Loucy (cell line): Measurements from ENCODE around the gene HS3ST4.

Experiments used
- CTCF ChIP-seq: fragments of 200-600 bp; sonication (generic); conservative IDR thresholded peaks from 2 replicates; pipeline ENCODE4 v1.5.1; 2014; ENCODE audit warnings: mild to moderate bottlenecking, antibody characterized with exemption, low read length
- EZH2phosphoT487 ChIP-seq: fragments of 200-600 bp; IDR thresholded peaks from 2 replicates; pipeline ENCODE4 v1.6.1; 2018; ENCODE audit warnings: antibody characterized with exemption, mild to moderate bottlenecking, moderate library complexity, borderline replicate concordance

- TF ChIP-seq CTCF, result no peak
- no peak for TF ChIP-seq EZH2phosphoT487
Measured at GRCh38 chr16:26070302-26071100, 378.7 kb downstream of the HS3ST4 start.
